ENCODE data around the gene ZAP70. TPM values are rescaled to one million over a fixed set of nuclear protein-coding genes. Genes with fewer than 3 reads are reported as not detected.
"Not testable (repeated sequence)": the region's sequence is repeated elsewhere in the genome, so short reads cannot be mapped to it uniquely, and the experiment has no call there.

ZAP70 gene
- total and polyA plus RNA-seq, 10 of the 15 experiments (the other 5 are each of a cell fraction or from before 2014, with no cell fraction given): 0.18 to 2.9 (median 1.2) TPM; not detected in 1

DNA sequence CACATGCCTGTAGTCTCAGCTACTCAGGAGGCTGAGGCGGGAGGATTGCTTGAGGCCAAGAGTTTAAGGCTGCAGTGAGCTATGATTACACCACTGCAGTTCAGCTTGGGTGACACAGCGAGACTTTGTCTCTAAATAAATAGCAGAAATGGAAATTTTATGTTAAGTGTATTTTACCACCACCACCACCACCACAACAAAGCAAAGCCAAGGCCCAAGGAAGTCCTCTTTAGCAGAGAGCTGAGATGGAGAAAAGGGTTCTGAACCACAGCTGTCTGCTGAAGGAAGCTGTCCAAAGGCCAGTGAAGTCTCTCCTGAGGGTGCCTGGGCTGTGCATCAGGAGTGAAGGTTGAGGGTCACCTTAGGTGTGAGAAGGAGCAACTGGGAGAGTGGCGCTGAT is 26.1 kb upstream of the ZAP70 start:
- H2AFZ ChIP-seq (ENCODE audit: control insufficient read depth, low read depth, low read length); H3K4me3 ChIP-seq; H3K79me2 ChIP-seq (ENCODE audit: control insufficient read depth, insufficient read depth, low read length); in situ Hi-C loops (cut with MboI); DNase-seq (ENCODE audit: low read depth, low spot score); H3K4me2 ChIP-seq (ENCODE audit: control insufficient read depth, insufficient read depth); H3K27me3 ChIP-seq (replicated peaks in 1 of 2; ENCODE audit: control insufficient read depth in 2 of 2, insufficient read depth in 2 of 2, low read length in 1 of 2); intact Hi-C loops (cut with micrococcal nuclease; ENCODE audit: unreplicated experiment); H4K20me1 ChIP-seq (ENCODE audit: control insufficient read depth, insufficient read depth); H3K27ac ChIP-seq (ENCODE audit: control insufficient read depth, insufficient read depth); H3K9me3 ChIP-seq (replicated peaks; ENCODE audit: control insufficient read depth, insufficient read depth, low read length); H3K4me1 ChIP-seq (ENCODE audit: control insufficient read depth, insufficient read depth, low read length); BruUV-seq (replicated peaks); H3K9ac ChIP-seq (ENCODE audit: control insufficient read depth, insufficient read depth, low read length); H3K36me3 ChIP-seq (ENCODE audit: control insufficient read depth in 2 of 2, insufficient read depth in 2 of 2, low read length in 1 of 2); FAIRE-seq: not testable (repeated sequence)
- RAD21 ChIA-PET (ENCODE audit: unreplicated experiment): interaction anchor here (1.0 to 1.6 kb wide), 3 partner anchors 11 to 41 kb away, joined by 3 to 4 read pairs (median 3); partner anchors contain the start of gene COX5B
- ATAC-seq: peak; percentile 10; the same call in 1 of the 3 replicates
- TF ChIP-seq RUNX3 (IDR thresholded peaks at IDR 0.05; ENCODE audit: low read length): peak; percentile 56
- SMC1A ChIA-PET (ENCODE audit: uncharacterized antibody, unreplicated experiment): interaction anchor here (1.4 to 2.2 kb wide), 2 partner anchors 14 to 23 kb away, joined by 5 to 8 read pairs; partner anchors contain the start of gene ACTR1B
- POLR2A ChIA-PET: interaction anchor here (1.1 to 2.9 kb wide), 3 partner anchors 11 to 24 kb away, joined by 3 to 16 read pairs (median 12); partner anchors contain the start of gene ACTR1B
- 61% methylated on average over 2 of the region's 3 CpGs for WGBS (ENCODE audit: insufficient coverage, insufficient replicate concordance, low lambda C conversion rate, missing lambda C conversion rate)
- CTCF ChIA-PET: interaction anchor here (1.9 to 2.9 kb wide), 3 partner anchors 11 to 22 kb away, joined by 5 to 18 read pairs (median 13); partner anchors contain the start of gene ACTR1B

DNA sequence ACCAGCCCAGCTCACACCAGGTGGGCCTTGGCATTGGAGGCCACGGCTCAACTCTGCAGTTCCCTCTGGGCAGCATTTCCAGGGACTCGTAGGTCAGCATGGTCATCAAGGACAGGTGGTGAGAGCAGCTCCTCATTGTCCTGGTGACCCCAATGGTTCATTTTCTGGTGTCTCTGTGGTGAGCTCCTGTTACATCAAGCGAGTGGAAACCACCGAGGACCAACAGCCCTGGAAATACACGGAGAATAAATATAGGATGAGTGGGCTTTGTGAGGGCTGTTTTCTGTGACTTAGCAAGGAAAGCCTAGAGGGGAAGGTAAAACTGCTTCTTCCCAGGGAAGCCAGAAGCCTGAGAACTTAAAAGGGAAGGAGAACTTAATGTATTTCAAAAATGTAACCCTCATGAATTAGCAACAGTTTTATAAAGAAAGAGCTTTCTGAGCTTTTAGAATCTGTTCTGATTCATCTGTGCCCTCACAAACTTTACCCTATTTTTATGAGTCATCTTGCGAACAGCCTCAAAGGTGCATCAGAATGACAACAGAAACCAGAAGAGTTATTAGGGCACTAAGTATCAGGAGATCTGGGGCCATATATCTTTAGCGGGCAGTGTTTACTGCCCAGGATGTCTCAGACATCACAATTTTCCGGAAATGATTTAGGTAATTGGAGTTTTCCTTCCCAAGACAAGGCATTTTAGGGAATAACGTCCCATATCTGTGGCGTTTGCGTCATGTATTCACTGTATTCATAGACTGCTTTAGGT is 25.1 kb upstream of the ZAP70 start:
- Histone ChIP-seq H3K9me3 (replicated peaks; ENCODE audit: control insufficient read depth, insufficient read depth, low read length) (no peaks in the 10 kb centered on the region), H3K36me3 (ENCODE audit: control insufficient read depth in 2 of 2, insufficient read depth in 2 of 2, low read length in 1 of 2) (no peaks in the 10 kb centered on the region), H2AFZ (ENCODE audit: control insufficient read depth, low read depth, low read length) (peak overlapping the region; percentile 47), H4K20me1 (ENCODE audit: control insufficient read depth, insufficient read depth) (no peaks in the 10 kb centered on the region), H3K4me1 (ENCODE audit: control insufficient read depth, insufficient read depth, low read length) (peaks cover 3% of the 10 kb centered on the region; the same call in 1 of the 2 replicates), H3K79me2 (ENCODE audit: control insufficient read depth, insufficient read depth, low read length) (no peaks in the 10 kb centered on the region), H3K27me3 (replicated peaks in 1 of 2; ENCODE audit: control insufficient read depth in 2 of 2, insufficient read depth in 2 of 2, low read length in 1 of 2) (no peaks in the 10 kb centered on the region), H3K27ac (ENCODE audit: control insufficient read depth, insufficient read depth) (no peak overlapping the region), H3K9ac (ENCODE audit: control insufficient read depth, insufficient read depth, low read length) (no peak overlapping the region), H3K4me2 (ENCODE audit: control insufficient read depth, insufficient read depth) (no peak overlapping the region; the same call in 1 of the 2 replicates), H3K4me3 (no peak overlapping the region)
- RAD21 ChIA-PET (ENCODE audit: unreplicated experiment): interaction anchor here (0.9 to 1.3 kb wide), 3 partner anchors 11 to 98 kb away, joined by 3 to 6 read pairs (median 4); partner anchors contain the start of gene ACTR1B
- in situ Hi-C loops (cut with MboI) (no loop called here), intact Hi-C loops (cut with micrococcal nuclease; ENCODE audit: unreplicated experiment) (no loop called here)
- DNase-seq (ENCODE audit: low read depth, low spot score) (peak; percentile 30), FAIRE-seq (peak; percentile 61), ATAC-seq (peak; percentile 94)
- POLR2A ChIA-PET: interaction anchor here (0.7 to 2.9 kb wide), 4 partner anchors 12 to 43 kb away, joined by 3 to 16 read pairs (median 8); partner anchors contain the start of genes ACTR1B and COX5B
- CTCF ChIA-PET: interaction anchor here (1.9 to 2.9 kb wide), 3 partner anchors 10 to 23 kb away, joined by 5 to 18 read pairs (median 13); partner anchors contain the start of gene ACTR1B
- BruUV-seq (replicated peaks): no TSS peak
- SMC1A ChIA-PET (ENCODE audit: uncharacterized antibody, unreplicated experiment): interaction anchor here (1.0 to 2.2 kb wide), 4 partner anchors 10 to 42 kb away, joined by 3 to 8 read pairs (median 5); partner anchors contain the start of genes ACTR1B and COX5B
- WGBS (ENCODE audit: insufficient coverage, insufficient replicate concordance, low lambda C conversion rate, missing lambda C conversion rate): 4% methylated on average over 11 of the region's 11 CpGs
- TF ChIP-seq SRF (IDR thresholded peaks at IDR 0.05; ENCODE audit: low read depth in 2 of 2, low read length in 2 of 2) (no peak), FOXM1 (IDR thresholded peaks at IDR 0.05; ENCODE audit: low read depth, low read length) (peak; percentile 30; the same call in 1 of the 2 replicates), TARDBP (IDR thresholded peaks at IDR 0.05; ENCODE audit: borderline replicate concordance) (no peak), CHD4 (IDR thresholded peaks at IDR 0.05) (no peak), ZNF207 (IDR thresholded peaks at IDR 0.05; ENCODE audit: borderline replicate concordance) (no peak), RUNX3 (IDR thresholded peaks at IDR 0.05; ENCODE audit: low read length) (peak; percentile 51; the same call in 1 of the 2 replicates), JUNB (IDR thresholded peaks at IDR 0.05) (peak; percentile 89), IRF4 (IDR thresholded peaks at IDR 0.05; ENCODE audit: low read depth, low read length) (peak; percentile 27; the same call in 1 of the 2 replicates), ETV6 (conservative IDR thresholded peaks at IDR 0.05 in 1 of 2, IDR thresholded peaks at IDR 0.05 in 1 of 2; ENCODE audit: borderline replicate concordance in 1 of 2, low read depth in 1 of 2) (no peak), POLR2A (IDR thresholded peaks at IDR 0.05; ENCODE audit: low read depth, low read length) (no peak), CEBPB (IDR thresholded peaks at IDR 0.05; ENCODE audit: borderline replicate concordance in 1 of 2, low read depth in 2 of 2, low read length in 2 of 2) (peak in 1 of 2 experiments; percentile 45; a peak in 1 of 4 replicates), MYC (IDR thresholded peaks at IDR 0.05; ENCODE audit: insufficient read depth, insufficient read length, insufficient replicate concordance, low read length, severe bottlenecking) (no peak), CREB1 (IDR thresholded peaks at IDR 0.05; ENCODE audit: low read depth) (peak; percentile 33; the same call in 1 of the 2 replicates)
- TF ChIP-seq, protein P1, sequence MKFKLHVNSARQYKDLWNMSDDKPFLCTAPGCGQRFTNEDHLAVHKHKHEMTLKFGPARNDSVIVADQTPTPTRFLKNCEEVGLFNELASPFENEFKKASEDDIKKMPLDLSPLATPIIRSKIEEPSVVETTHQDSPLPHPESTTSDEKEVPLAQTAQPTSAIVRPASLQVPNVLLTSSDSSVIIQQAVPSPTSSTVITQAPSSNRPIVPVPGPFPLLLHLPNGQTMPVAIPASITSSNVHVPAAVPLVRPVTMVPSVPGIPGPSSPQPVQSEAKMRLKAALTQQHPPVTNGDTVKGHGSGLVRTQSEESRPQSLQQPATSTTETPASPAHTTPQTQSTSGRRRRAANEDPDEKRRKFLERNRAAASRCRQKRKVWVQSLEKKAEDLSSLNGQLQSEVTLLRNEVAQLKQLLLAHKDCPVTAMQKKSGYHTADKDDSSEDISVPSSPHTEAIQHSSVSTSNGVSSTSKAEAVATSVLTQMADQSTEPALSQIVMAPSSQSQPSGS (IDR thresholded peaks at IDR 0.05; ENCODE audit: low read length): 0 out of 2 replicates have a peak, but pooled peaks have one; percentile 31
